NCI-H1092 treated with DMSO at 0.1 percent for 48 hours (cell line): ENCODE measurements around the gene FOXD4L5.
"Not testable (repeated sequence)": the region's sequence is repeated elsewhere in the genome, so short reads cannot be mapped to it uniquely, and the experiment has no call there.

Experiments used
- DNase-seq: peaks from one replicate; lab custom pipeline; 2025; lab: John Stamatoyannopoulos, UW

FOXD4L5 gene

GRCh38 chr9:65285109-65285508 lies at the start of gene FOXD4L5:
Gene FOXD4L5, minus strand, starts transcription at chr9:65285209. Its CDS starts 832 bp downstream, at chr9:65284377.
- not testable (repeated sequence) for DNase-seq

- DNase-seq = not testable (repeated sequence)
Measured at GRCh38 chr9:65283943-65284342, 1.1 kb downstream of the FOXD4L5 start.

GRCh38 chr9:65282976-65283375 lies 2.0 kb downstream of the FOXD4L5 start:
- DNase-seq = not testable (repeated sequence)
